Hematopoietic multipotent progenitor cell treated with erythropoietin and hydrocortisone succinate and interleukin-3 and kit ligand, for 6 days (in vitro differentiated cells): Measurements from ENCODE around the gene MAPK12.
"Not testable (repeated sequence)": the region's sequence is repeated elsewhere in the genome, so short reads cannot be mapped to it uniquely, and the experiment has no call there.

Experiments used
- DNase-seq: peaks from one replicate; pipeline ENCODE4 v3.0.0-alpha.2; 2015

MAPK12 gene

GRCh38 chr22:50210378-50211139, 50.9 kb downstream of the MAPK12 start:
- no peak for DNase-seq

DNA sequence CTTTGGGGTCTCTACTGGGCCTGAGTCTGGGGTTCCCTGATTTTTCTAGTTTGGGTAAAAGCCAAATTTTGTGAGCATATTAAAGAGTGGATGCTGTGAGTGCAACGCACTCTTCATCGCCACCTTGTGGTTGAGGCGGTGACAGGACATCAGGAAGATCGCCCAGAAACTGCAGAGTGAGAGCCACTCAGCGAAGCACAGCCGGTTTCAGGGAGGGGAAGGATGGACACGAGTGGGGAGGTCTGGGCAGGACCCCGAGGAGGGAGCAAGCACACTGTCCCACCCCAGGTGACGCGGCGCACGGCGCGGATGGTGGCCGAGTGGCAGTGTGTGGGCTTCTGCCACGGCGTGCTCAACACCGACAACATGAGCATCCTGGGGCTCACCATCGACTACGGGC, 51.6 kb downstream of the MAPK12 start:
- peak; percentile 90 for DNase-seq

- no peak for DNase-seq
These were observed 52.3 kb downstream of the MAPK12 start for GRCh38 chr22:50208939-50209892.

DNA sequence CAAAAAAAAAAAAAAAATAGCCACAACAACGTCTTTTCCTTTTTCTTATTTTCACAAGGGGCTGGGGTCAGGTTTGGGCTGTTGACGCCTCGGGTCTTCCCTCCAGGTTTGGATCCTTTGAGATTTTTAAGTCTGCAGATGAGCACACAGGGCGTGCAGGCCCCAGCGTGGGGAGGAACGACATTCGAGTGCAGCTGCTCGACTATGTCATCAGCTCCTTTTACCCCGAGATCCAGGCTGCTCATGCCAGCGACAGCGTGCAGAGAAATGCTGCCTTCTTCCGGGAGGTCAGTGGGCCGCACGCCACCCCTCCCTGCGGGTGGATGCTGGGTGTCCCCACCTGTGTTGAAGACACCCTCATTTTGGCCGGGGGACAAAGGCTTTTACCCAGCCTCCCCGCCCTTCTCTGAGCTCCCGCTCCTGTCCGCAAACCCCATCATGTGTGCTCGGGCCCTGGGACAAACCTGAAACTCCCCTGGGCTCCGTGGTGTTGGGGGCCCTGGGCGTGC, 53.0 kb downstream of the MAPK12 start:
- DNase-seq: no peak

- no peak for DNase-seq
These were observed 53.9 kb downstream of the MAPK12 start for GRCh38 chr22:50207383-50208140.

GRCh38 chr22:50206599-50206998, 54.9 kb downstream of the MAPK12 start:
- DNase-seq: peak; percentile 46

GRCh38 chr22:50205781-50206569, 55.5 kb downstream of the MAPK12 start:
- DNase-seq: no peak

- not testable (repeated sequence) for DNase-seq
These were observed 56.5 kb downstream of the MAPK12 start for GRCh38 chr22:50204998-50205397.

- DNase-seq: no peak
These were observed 56.9 kb downstream of the MAPK12 start for GRCh38 chr22:50204571-50204970.

GRCh38 chr22:50203288-50203687, 58.2 kb downstream of the MAPK12 start:
- DNase-seq: no peak
